ENCODE measurements around the gene ZNF578.
"Not testable (repeated sequence)": the region's sequence is repeated elsewhere in the genome, so short reads cannot be mapped to it uniquely, and the experiment has no call there.

ZNF578 gene

GRCh38 chr19:52520013-52520412, 66.7 kb downstream of the ZNF578 start:
- DNase-seq (ENCODE audit: low read depth), result no peak
- TF ChIP-seq, protein P1, sequence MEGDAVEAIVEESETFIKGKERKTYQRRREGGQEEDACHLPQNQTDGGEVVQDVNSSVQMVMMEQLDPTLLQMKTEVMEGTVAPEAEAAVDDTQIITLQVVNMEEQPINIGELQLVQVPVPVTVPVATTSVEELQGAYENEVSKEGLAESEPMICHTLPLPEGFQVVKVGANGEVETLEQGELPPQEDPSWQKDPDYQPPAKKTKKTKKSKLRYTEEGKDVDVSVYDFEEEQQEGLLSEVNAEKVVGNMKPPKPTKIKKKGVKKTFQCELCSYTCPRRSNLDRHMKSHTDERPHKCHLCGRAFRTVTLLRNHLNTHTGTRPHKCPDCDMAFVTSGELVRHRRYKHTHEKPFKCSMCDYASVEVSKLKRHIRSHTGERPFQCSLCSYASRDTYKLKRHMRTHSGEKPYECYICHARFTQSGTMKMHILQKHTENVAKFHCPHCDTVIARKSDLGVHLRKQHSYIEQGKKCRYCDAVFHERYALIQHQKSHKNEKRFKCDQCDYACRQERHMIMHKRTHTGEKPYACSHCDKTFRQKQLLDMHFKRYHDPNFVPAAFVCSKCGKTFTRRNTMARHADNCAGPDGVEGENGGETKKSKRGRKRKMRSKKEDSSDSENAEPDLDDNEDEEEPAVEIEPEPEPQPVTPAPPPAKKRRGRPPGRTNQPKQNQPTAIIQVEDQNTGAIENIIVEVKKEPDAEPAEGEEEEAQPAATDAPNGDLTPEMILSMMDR (IDR thresholded peaks at IDR 0.05; ENCODE audit: low read depth, low read length, missing control alignments), result no peak
- H3K4me3 ChIP-seq (ENCODE audit: low read depth, low read length), result no peak overlapping the region

DNA sequence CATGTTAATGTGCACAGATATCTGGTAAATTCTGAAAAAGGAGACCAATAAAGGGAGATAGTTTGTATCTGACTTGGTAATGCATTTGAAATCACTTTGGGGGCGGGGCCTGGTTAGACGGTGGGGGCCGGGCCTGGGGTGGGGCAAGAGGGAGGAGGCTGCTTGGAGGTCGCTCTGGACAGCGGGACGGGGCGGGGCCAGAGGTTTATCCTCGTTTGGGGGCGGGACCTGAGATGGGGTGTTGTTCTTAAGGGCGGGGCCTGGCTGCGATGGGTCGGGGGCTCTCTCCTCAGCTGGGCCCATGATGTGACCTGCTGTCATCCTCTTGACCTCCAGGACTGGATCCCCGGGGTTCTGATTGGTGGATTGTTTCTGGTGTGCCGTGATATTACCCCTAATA, 69.2 kb downstream of the ZNF578 start:
- TF ChIP-seq, protein P1 (IDR thresholded peaks at IDR 0.05; ENCODE audit: low read depth, low read length, missing control alignments), result no peak
- H3K4me3 ChIP-seq (ENCODE audit: low read depth, low read length), result no peak overlapping the region
- no peak for DNase-seq (ENCODE audit: low read depth)

DNA sequence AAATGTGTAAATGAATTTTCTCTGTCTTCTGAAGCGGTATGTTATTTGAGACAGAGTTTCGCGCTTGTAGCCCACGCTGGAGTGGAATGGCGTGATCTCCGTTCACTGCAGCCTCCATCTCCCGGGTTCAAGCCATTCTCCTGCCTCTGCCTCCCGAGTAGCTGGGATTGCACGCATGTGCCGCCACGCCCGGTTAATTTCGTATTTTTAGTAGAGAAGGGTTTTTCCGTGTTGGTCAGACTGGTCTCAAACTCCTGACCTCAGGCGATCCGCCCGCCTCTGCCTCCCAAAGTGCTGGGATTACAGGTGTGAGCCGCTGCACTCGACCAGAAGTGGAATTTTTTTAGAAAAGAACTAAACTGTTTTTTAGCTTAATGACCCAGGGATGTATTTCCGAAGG, 70.7 kb downstream of the ZNF578 start:
- no peak for DNase-seq (ENCODE audit: low read depth)
- no peak overlapping the region for H3K4me3 ChIP-seq (ENCODE audit: low read depth, low read length)
- TF ChIP-seq, protein P1 (IDR thresholded peaks at IDR 0.05; ENCODE audit: low read depth, low read length, missing control alignments), result no peak

- peak; percentile 87 for DNase-seq (ENCODE audit: low read depth)
- peak within 1 kb of the TSS; percentile 89 for H3K4me3 ChIP-seq (ENCODE audit: low read depth, low read length)
- TF ChIP-seq, protein P1 (IDR thresholded peaks at IDR 0.05; ENCODE audit: low read depth, low read length, missing control alignments), result peak; percentile 64
Measured at GRCh38 chr19:52527134-52527955, 74.0 kb downstream of the ZNF578 start, which contains the start of gene ZNF808. ZNF808 (plus strand) TSS chr19:52527668; CDS start chr19:52543285, 15,617 bp downstream.

DNA sequence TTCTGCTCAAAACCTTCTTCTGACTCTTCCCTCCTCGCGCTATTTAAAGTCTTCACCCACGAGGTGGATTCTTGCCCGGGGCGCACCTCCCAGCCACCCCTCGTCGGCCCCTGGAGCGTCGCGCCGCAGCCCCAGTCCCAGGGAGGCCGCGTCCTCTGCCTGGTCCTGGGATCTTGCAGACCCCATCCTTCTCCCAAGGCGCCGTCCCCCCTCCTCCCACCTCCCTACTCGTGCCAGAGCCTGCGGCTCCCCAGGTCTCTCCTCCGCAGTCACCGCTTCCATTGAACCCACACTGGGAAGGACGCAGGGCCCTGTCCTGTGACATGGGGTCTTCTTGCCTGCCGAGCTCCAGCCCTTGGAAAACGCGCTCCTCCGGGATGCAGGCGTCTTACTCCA, 74.6 kb downstream of the ZNF578 start:
- peak overlapping the region; percentile 89 for H3K4me3 ChIP-seq (ENCODE audit: low read depth, low read length)
- TF ChIP-seq, protein P1 (IDR thresholded peaks at IDR 0.05; ENCODE audit: low read depth, low read length, missing control alignments), result no peak
- DNase-seq (ENCODE audit: low read depth), result no peak

DNA sequence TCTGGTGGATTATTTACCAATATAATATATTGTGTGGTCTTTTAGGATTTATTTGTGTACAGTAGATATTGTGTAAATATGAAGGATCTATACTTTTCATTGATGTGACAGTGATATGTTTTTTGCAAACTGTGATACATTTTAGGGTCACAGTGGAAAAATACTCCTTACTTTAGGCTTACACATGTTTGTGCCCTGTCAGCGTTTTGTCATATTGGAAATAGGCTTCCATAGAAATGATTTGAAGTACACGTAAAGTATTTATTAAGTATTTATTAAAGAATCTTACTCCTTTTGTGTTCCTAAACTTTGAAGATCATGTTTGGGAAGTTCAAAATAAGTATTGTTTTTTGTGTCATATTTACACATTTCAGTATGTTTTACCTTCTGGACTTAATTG, 79.1 kb downstream of the ZNF578 start:
- TF ChIP-seq, protein P1 (IDR thresholded peaks at IDR 0.05; ENCODE audit: low read depth, low read length, missing control alignments), result no peak
- DNase-seq (ENCODE audit: low read depth), result no peak
- H3K4me3 ChIP-seq (ENCODE audit: low read depth, low read length), result no peak overlapping the region

GRCh38 chr19:52533901-52534300, 80.5 kb downstream of the ZNF578 start:
- TF ChIP-seq, protein P1 (IDR thresholded peaks at IDR 0.05; ENCODE audit: low read depth, low read length, missing control alignments), result no peak
- H3K4me3 ChIP-seq (ENCODE audit: low read depth, low read length), result no peak overlapping the region
- DNase-seq (ENCODE audit: low read depth), result no peak

DNA sequence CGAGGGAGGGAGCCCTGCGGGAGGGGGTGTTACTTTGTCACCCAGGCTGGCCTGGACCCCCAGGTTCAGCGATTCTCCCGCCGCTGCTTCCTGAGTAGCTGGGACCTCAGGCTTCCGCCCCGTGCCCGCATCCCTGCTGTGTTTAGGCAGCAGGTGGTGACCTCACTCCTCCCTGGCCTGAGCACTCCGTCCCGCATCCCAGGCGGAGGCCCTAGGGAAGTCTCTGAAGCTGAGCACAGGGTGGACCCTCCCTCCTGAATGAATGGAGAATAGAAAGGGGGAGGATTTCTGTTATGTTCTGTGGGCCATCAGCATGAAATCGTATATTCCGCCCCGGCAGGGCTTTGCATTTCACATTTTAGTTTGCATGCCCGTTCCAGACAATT, 82.0 kb downstream of the ZNF578 start:
- DNase-seq (ENCODE audit: low read depth), result not testable (repeated sequence)
- peak overlapping the region; percentile 58 for H3K4me3 ChIP-seq (ENCODE audit: low read depth, low read length)
